GM21367 (cell line): ENCODE results near the gene PRKCH.
A peak's percentile ranks its signal among the peaks of the same experiment; 100 is the strongest.

ENCODE experiments used
- ATAC-seq: cut with Tn5 transposase; IDR thresholded peaks from one replicate; pipeline ENCODE4 v1.9.1; 2021; ENCODE audit not compliant: unreplicated experiment

PRKCH gene

DNA sequence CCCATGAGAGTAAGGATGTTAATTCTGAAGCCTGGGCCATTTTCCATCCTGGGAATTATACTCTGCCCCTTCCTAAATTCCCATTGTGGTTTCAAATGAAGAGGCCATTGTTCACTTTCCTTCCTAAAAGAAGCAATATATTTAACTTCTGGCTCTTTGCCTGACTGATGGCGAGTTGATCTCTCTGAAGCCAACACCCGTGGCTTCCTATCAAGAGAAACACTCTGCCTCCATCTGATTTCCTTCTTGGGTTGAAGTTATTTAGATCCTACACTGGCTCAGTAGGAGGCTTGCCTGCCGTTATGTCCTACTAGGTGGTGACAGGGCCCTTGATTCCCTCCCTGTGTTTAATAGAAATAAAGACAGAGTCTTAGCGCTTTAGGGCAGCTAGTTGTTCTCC lies 97.4 kb downstream of the PRKCH start:
- ATAC-seq: no peak

DNA sequence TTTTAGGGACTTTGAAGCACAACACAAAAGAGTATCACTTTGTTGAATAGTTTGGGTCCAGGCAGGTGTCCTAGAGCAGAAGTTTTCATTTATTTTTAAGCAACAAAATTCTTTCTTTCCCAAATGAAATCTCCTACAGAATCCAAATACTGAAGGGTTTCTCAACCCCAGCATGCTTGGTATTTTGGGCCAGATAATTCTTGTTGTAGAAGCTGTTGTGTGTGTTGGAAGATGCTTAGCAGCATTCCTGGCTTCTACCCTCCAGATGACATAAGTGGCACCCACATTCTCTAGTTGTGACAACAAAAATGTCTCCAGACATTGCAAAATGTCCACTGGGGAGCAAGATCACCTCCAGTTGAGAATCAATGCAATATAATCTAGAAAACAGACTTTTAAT lies 97.8 kb downstream of the PRKCH start:
- ATAC-seq: no peak

DNA sequence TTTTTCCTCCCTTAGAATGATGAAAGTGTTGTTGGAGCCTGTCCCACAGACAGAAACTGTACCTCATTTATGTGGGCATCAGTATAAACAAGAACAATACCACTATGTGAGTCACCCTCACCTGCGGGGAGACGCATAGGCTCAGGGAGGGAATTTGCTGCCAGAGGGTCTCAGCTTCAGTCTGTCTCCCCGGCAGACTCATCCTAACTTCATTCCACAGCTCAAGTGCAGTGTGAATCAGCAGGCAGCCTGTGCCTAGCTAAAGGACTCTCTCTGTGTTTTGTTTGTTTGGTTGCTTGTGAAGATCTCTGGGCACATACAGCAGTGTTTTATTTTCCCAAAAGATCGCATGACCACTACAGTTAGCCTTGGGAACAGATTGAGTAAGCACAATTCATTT lies 98.9 kb downstream of the PRKCH start:
- no peak for ATAC-seq

DNA sequence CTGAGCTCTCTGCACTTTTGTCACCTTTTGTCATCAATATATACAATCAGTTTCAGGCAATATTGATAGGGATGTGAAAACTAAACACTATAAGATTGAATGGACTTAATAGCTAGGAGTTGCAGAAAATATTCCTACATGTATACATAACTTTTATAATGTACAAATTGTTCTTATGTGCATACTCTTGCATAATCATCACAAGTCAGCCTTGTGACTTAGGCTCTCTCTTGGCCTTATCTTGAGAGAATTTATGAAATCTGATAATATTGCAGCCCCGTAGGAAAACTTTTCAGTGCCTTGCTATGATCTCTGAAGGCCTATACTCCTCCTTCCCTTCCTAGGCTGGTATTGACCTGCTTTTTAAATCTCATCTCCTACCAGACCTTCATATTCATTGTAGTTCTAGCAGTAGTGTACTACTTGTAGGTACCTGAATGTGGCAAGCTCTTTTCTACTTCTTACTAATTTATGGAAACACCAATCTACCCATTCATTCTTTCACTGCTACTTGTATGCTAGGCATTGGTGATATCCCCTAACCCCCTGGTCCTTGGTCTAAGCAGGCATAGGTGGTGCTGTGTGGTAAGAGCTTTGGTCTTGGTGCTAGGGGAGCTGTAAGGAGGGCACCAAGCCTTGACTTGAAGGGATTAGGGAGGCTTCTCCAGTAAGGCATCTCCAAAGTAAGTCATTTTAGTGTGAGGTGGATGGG lies 100.0 kb downstream of the PRKCH start:
- ATAC-seq: no peak

GRCh38 chr14:61426048-61426447 lies 104.7 kb downstream of the PRKCH start:
- no peak for ATAC-seq

DNA sequence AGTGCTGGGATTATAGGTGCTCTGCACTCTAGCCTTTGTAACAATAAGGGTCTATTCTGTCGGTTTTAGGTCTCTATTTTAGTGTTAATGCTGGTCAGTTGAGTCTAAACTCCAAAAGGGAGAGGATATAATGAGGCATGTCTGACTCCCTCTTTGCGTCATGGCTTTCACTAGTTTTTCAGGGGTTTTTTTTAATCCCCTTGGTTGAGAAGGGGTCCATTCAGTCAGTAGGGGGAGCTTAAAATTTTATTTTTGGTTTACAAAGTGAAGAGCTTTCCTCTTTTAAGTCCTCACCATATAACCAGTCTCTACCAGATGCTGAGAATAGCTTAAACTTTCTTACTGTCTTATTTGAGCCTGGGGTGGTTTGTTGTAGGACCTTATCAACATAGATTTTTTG lies 106.9 kb downstream of the PRKCH start:
- ATAC-seq: no peak

GRCh38 chr14:61429316-61429715 lies 107.9 kb downstream of the PRKCH start:
- no peak for ATAC-seq

DNA sequence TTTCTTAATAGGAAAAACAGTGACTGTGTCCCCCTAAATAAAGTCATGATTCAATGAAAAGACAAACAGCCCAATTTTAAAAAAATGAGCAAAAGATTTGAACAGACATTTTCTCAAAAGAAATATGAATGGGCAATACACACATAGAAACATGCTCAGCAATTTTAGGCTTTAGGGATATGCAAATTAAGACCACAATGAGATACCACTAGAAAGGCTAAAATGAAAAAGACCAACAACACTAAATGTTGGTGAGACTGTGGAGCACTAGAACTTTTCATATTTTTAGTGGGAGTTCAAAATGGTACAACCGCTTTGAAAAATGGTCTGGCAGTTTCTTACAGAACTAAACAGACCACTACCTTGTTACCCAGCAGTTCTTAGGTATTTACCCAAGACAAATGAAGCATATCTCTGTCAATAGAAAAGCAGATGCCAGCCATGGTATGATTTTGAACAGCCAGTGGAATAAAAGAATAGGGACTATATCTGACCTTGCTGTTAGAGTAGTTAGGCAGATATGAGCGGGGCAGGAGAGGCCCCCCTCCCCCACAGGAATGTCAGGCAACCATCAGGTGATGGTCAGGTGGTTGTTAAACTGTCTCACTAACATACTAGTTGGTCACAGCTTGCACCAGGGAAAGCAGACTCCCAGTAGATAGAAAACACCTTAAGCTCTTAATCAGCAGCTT lies 108.8 kb downstream of the PRKCH start:
- ATAC-seq: no peak

DNA sequence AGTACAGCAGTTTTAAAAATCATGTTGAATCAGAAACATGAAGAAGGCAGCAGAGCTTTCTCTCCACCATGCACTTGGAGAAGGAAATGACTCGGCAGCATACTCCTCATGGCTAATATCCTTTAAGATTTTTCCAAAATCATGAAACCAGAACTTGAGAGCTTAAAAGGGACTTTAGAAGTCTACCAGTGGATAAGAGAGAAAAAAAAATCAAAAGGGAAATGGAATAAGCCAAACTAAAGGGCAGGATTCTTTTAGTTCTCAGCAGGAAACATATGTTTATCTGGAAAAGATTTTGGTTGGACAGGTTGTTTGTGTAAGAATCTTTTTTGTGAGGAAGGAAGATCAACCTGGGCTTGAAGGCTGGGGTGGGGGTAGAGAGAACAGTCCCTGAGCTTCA lies 111.8 kb downstream of the PRKCH start:
- no peak for ATAC-seq

DNA sequence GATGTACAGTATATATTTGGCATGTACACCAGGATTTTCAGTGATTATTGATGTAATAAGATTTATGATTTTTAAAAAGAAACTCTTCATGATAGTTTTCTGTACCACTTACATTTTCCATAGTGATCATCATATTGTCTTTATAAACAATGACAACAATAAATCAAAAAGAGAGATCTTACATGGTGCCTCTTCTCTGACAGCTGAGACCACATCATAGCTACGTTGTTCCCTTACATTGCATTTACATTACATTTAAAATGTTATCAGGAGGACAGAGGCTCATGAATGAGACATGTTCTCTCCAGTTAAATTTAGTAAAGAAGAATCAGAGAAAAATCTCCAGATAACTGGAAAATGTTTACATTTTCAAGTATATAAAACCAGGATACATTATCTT lies 112.4 kb downstream of the PRKCH start:
- ATAC-seq: no peak

- ATAC-seq: no peak
Observed at GRCh38 chr14:61434311-61434710, 112.9 kb downstream of the PRKCH start.

DNA sequence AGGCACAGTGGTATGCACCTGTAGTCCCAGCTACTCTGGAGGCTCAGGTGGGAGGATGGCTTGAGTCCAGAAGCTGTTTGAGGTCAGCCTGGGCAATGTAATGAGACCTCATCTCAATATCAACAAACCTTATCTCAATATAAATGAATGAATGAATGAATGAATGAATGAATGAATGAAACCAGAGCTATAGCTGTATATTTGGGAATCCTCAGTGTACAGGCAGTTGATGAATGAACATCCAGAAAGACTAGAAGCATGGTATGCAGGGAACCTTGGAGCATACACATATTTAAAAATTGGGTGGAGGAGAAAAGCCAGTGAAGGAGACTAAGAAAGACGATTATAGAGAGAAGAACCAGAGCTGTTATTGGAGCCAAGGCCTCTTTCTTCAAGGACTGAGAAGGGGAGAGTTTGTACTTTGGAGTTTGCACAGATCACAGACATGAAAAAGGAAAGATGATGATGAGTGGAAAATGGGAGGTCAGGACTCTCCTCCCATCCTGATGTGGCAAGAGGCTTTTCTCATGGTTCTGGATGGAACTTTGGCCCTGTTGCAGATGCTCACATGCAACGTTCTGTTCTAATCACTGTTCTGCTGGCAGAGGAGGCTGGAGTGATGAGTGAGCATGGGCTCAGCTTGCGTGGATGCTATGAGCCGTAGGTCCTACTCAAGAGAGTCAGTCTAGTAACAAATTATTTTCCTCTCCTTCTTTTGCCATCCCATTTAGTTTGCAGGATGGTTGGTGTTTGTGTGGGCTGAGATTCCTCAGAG lies 114.4 kb downstream of the PRKCH start:
- ATAC-seq: no peak

DNA sequence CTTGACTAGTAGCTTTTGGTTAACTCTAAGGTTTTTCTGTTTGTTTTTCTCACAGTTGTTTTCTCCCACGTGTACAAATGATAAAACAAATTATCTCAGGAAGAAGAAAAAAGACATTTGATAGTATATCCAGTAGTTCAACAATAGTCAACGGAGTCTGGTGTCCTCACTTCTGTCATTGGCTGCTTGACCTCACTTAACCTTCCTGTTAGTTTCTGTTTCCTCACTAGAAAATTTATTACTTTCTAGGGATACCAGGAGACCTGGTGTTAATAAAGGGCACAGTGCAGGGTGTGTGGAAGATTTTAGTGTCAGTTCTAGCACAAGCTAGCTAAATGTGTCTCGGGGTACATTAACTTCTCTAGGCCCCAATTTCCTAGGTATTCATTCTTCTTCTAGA lies 116.0 kb downstream of the PRKCH start:
- ATAC-seq: no peak

- no peak for ATAC-seq
Observed at GRCh38 chr14:61438036-61438435, 116.7 kb downstream of the PRKCH start.

DNA sequence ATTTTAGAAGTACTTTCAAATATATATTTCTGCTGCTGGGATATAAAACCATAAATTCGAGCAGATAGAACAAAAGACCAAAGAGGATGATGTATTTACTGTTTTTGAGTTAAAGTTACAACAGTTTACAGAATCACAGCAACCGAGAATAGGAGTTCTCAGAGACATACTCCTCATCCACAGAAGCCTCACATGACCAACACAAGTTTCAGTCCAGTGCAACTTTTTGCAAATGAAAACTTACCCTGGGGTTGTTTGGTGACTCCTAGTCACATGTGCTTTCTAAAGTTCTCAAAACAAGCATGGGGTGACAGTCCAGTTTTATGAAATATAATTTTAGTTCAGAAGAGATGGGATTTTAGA lies 117.1 kb downstream of the PRKCH start:
- ATAC-seq: no peak

- peak; percentile 38 for ATAC-seq
Observed at GRCh38 chr14:61438860-61439765, 117.7 kb downstream of the PRKCH start.

- no peak for ATAC-seq
Observed at GRCh38 chr14:61439779-61440418, 118.5 kb downstream of the PRKCH start.

GRCh38 chr14:61443481-61443880 lies 122.1 kb downstream of the PRKCH start:
- no peak for ATAC-seq

DNA sequence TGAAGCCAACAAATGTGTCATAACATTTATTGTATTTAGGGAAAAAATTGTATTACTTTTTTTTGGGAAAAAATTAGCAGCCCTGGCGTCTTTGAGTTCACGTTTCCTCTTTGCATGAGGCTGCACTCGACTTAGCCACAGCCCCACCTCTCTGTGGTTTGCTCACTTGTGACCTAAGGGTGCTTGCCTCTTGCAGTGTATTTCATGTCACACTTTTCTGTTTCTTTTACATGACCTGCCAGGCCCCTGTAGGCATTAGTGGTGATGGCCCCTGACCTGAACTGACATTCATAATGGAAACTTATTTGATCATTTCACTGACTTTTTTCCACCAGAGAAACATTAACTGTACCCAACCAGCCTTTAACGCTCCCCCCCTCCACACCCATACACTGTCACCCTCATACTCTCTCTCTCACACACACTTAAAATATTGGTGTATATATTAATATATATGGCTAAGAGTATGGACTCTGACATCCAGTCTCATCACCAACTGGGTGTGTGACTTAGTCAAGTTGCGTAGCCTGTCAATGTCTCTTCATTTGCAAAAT lies 122.9 kb downstream of the PRKCH start:
- ATAC-seq: peak; percentile 88

DNA sequence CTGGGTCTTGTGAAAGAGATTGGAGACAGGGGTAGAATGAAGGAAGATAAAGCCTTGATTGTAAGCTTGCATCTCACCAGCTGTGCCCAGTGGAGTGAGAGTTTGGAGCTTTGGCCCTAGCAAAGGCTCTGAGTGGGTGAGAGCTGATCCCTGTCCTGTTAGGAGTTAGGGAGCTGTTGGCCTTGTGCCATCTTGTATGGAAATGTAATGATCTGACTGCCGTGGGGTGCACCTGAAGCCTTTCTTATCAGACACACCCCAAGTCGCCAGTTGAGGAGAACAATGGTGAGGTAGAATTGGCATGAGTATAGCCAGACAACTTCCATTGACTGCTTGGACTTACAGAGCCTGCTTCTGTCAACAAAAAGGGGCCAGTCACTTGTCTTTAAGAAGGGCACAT lies 130.1 kb downstream of the PRKCH start:
- ATAC-seq: no peak
